ENCODE measurements around the gene ENTPD5.
"Not testable (repeated sequence)": the region's sequence is repeated elsewhere in the genome, so short reads cannot be mapped to it uniquely, and the experiment has no call there.

ENTPD5 gene

GRCh38 chr14:73937012-73937411 is 82.1 kb downstream of the ENTPD5 start:
- DNase-seq = no peak

GRCh38 chr14:73936548-73936947 is 82.5 kb downstream of the ENTPD5 start:
- DNase-seq = no peak

DNA sequence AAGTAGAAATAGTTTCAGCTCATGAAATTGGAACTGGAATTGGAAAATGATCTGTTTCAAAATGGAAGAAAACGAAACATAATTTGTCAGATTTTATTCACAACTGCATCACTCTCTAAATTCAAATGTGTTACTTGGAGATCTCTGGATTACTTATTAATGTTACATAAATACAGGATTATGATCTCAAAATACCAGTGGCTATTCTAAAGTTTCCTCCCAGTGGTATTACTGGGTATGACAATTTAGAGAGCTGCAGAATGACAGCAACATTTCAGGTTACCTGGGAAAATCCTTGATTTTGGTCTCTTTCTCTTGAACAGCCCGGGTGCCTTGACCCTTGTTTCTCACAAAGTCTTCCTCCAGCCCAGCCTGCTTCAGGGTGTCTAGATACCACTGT is 83.4 kb downstream of the ENTPD5 start:
- DNase-seq = no peak

DNA sequence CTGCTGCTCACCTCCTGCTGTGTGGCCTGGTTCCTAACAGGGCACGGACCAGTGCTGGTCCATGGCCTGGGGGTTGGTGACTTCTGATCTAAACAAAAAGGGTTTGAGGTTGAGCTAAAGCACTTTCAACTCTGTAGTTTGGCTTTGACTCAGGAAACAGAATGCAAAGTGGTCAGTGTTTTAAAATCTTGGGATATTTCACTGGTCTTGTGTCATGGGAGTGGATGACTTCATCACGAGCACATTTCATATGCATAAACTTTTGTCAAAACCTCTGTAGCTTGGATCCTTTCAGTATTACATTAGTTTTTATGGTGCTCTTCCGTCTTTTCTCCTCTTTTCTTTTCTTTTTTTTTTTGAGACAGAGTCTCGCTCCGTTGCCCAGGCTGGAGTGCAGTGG is 94.8 kb downstream of the ENTPD5 start:
- DNase-seq = no peak

- DNase-seq = not testable (repeated sequence)
Measured at GRCh38 chr14:73919457-73919856, 99.6 kb downstream of the ENTPD5 start.

- DNase-seq = no peak
Measured at GRCh38 chr14:73916324-73916723, 102.8 kb downstream of the ENTPD5 start.

GRCh38 chr14:73913256-73913655 is 105.8 kb downstream of the ENTPD5 start:
- DNase-seq = no peak

DNA sequence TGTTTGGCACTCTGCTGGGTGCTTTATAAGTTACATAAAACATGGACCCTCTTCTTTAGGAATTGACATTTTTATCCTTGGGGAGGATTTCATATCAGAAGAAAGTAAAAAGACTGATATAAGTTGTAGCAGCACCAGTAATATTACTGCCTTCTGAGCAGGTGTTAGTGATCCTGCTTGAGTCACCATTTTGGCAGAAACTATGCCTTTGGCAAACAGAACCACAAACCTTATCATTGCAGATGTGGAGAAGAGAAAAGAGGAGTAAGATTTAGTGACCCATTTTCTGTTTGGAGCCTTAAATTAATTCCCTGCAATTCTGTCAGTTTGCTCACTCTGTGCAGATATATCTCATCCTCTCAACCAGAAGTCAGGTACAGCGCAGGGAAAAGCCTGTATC is 109.4 kb downstream of the ENTPD5 start:
- no peak for DNase-seq
